GM21526 (cell line): ENCODE data around the gene MN1.

ENCODE experiments used
- ATAC-seq: cut with Tn5 transposase; IDR thresholded peaks from one replicate; pipeline ENCODE4 v1.9.1; 2021; ENCODE audit warnings: moderate library complexity; ENCODE audit not compliant: unreplicated experiment, low FRiP score

Gene MN1

DNA sequence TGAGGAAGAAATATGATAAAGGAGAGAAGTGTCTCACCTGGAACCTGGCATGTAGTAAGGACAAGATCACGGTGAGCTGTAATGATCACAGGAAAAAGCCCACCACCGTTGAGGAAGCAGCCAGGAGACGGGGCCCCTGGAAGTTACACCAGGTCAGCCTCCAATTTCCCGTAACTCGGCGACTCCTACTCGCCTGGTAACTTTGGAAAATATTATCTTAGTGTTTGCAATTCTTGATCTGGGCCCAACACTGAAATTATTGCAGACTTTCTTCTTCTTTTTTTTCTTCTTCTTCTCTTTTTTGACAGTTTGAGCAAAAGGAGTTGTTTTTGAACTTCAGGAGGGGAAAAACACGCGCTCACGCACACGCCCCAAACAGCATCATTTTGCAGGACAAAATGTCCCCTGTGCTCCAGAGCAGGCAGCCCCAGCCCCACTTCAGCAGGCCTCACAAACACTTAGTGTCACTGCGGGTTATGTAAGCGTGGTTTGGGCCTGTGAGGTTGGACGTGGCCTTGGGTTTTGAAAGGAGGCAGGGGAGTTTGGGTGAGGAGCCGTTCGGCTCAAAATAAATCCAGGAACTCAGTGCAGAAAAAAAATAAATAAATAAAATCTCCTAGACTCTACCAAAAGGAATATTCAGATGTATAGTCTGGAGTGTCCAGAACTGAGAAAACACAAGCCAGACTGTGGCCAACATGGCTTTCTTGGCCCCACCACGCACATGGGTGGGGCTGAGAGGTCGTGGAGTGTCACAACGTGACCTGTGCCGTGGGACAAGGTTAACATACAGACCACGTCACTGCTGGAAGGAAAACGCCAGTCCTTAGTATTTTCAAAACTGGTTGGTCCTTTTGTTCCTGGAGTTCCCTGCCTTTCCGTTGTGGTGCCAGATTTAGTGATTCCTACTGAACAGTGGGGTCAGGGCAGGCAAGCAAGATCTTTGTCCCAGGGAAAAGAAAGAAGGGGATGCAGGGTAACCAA is 26.3 kb upstream of the MN1 start:
- ATAC-seq: no peak

DNA sequence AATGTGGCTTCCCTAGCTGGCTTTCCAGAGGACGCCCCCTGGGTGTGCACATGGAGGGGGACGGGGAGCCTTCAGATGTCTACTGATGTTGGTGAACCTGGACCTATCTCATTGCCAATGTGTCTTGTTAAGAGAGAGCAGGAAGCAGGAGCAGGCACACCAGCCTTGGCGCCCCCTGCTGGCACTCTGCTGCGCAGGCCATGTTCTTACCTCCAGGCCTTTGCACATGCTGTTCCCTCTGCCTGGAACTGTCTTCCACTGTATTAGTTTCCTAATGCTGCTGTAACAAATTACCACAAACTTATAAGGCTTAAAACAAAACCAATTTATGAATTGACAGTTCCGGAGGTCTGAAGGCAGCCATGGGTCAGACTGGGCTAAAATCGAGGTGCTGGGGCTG is 23.6 kb upstream of the MN1 start:
- no peak for ATAC-seq

DNA sequence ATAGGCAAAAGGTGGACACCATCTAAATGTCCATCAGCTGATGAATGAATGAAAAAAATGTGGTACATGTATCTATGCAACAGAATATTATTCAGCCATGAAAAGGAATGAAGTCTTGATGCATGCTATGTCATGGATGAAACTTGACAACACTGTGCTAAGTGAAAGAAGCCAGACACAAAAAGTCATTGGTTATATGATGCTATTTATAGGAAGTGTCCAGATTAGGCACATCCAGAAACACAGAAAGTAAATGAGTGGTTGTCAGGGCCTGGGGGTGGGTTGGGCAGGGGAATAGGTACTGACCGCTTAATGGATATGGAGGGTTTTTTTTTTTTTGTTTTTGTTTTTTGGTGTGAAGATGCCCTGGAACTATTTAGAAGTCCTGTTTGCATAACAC is 21.7 kb upstream of the MN1 start:
- no peak for ATAC-seq

DNA sequence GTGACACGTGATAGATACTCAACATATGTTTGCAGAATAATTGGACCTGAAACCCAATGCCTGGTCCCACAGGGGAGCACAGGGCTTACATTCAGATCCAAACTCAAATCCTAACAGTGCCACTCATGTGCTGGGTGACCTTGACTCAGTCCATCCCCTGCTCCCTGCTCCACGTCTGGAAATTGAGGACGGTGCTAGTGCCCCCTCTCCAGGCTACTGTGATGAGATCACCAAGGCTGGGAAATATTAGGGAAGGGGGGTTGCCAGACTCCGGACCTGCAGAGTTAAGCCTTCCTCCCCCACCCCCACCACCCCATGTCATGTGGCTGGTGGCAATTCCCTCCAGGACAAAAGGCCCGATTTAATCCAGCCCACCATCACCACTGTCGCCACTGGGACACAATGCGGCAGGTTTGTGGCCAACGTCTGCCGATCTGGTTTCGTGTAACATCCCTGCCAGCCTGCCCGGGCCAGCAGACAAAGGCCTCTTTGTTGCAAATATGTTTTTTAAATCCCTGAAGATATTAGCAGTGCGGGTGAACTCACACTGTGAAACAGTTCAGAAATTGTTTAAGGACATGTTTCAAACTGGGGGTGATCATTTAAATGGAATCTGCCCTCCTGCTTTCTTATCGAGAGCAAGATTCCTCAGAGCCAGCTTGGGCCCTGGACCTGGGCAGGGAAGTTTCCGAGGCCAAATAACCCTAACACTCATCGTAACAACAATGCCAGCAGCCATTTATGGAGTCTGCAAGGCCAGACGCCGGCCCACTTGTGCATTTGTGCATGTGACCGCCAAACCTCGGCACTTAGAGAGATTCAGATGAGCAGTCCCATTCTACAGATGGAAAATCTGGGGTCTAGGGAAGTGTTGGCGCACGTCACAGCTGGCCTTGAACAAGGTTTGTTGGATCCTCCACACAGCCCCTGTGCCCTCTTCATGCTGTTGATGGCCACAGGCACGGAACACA is 19.6 kb upstream of the MN1 start:
- ATAC-seq: no peak

DNA sequence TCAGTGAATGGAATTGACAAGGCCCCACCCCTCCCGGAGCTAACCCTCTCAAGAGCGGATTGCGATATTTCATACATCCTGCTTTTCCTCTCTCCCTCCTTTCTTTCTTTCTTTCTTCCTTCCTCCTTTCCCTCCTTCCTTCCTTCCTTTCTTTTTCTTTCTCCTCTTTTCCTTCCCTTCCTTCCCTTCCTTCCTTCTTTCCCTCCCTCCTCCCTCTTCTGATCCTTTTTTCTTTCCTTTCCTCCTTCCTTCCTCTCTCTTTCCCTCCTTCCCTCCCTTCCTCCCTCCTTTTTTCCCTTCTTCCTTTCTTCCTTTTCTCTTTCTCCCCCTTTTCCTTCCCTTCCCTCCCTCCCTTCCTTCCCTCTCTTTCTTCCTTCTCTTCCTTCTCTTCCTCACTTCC is 15.0 kb upstream of the MN1 start:
- ATAC-seq: no peak

DNA sequence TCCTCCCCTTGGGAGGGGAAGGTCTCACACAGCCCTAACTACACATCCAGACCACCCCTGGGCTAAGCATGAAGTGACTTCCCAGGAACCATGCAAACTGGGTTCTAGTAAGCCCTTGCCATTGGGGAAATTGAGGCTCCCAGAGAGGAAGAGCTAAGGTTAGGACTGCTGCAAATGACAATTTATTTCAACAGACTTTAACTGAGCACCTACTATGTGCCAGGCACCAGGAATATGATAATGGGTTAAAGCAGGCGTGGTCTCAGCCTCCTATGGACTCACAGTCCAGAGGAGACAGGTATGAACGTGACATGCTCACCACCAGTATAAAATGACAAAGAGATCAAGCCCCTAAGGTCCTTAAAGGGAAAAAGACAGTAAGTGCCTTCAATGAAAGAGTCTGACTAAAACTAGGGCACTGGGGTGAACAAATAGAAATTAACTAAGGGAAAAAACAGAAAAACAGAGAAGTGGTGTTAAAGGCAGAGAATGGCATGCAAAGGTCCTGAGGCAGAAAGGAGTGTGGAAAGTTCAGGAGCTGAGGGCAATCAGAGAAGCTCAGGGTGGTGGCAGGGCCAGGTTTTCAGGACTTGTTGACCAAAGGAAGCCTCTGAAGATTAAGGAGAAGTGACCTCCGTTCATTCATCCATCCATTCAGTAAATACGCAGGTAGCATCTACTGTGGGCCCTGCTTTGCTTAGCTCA is 14.4 kb upstream of the MN1 start:
- no peak for ATAC-seq

DNA sequence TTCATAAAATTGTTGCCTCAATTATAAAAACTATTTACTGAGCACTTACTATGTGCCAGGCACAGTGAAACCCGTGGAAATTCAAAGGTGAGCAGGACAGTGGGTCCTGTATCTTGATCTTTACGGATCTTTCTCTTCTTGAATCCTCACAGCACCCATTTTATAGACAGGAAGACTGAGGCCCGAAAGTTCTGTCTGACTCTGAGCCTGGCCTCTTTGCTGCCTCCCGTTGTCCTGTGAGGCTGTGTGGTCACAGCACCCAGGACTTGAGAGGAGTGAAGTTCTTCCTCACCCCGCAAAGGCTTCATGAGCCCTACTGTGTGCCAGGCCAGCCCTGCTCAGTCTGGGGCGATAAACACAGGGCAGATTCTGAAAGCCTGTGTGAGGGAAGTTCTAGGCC is 13.4 kb upstream of the MN1 start:
- no peak for ATAC-seq

DNA sequence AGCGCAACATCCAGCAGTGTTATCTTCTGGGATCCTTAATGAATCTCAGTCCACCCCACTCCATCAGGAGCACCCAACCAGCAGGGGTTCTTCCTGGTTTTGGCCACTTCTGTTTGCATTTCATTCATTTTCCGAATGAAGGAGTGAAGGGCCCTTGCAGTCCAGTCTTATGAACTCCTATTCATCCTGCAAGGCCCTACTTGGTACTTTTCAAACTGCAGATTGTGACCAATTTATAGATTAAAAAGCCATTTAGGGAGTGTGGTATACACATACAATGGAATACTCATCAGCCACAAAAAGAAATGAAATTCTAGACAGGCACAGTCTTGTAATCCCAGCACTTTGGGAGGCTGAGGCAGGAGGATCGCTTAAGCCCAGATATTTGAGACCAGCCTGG is 10.2 kb upstream of the MN1 start:
- ATAC-seq: no peak

DNA sequence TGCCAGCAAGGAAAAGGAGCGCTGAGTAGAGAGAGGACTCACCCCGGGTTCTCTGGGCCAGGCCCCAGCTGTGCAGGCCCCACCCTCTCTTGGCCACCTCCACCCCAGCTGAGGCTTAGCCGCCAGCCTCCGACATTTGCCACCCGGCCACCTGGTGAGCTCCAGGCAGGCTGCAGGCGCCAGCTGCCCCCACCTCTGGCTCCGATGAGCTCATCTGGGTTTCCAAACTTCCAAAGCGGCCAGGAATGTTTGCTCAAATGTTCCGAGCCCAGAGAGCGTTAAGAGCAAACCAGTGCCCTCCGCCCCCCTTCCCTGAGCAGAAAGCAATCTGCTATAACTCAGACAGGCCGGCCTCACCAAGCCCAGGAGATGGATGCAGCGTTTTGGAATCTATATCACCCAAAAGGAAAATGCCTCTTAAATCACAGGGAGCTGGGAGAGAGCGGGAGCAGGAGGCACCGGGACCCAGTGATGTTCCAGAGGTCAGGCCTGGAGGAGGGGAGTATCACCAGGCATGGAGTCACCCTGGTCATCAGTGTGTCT is 9.1 kb upstream of the MN1 start:
- ATAC-seq: no peak

DNA sequence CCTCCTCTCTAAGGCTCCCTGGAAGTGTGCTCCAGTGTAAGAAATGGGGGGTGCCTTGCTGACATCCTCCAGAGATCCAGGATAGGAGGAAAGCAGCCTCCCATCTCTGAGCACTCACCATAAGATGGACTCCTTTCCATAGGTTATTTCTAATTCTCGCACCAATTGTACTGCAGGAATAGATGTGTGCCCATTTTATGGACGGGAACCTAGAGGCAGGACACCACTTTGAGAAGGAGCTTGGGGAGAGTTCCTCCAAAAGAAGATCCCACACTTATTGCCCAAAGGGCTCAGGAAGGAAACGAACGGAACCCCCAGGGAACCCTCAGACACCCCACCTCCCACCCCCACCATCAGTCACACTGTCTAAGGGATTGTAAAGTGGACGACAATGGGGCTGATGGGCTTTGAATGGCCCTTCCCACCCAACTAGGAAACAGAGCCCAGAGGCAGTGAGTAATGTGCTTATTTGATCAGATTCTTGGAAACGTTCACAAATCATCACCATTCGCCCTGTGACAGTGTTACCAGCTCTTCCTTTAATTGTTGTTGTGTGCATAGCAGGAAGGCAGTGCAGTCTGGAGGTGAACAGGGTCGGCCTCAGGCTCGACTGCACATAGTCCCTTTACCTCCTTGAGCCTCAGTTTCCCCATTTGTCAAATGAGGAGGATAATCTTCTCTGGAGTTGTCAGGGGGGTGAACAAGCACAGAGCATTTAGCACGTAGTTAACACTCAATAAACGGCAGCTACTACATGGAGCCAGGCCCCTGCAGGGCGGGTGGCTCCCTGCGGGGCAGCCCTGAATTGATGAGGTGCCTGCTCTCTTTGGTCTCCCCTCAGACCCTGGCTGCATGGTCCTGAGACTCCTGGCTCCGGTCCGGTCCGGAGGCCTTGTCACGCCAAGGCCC is 8.4 kb upstream of the MN1 start:
- ATAC-seq: no peak

DNA sequence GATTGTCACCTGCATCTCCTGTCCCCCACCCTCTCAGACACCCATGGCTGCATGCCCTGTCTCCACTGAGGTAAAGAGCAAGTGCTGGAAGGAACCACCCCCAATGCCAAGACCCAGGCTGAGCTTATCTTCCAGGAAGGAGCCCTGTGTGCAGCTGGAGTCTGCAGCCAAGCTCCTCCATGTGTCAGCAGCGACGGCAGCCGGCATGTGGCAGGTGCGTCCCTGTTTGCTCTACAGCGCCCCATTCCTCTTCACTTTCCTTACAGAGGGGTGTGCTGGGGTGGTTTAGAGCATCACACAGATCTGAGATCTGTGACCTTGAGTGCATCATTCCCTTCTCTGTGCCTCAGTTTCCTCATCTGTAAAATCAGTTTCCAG is 7.7 kb upstream of the MN1 start:
- no peak for ATAC-seq

DNA sequence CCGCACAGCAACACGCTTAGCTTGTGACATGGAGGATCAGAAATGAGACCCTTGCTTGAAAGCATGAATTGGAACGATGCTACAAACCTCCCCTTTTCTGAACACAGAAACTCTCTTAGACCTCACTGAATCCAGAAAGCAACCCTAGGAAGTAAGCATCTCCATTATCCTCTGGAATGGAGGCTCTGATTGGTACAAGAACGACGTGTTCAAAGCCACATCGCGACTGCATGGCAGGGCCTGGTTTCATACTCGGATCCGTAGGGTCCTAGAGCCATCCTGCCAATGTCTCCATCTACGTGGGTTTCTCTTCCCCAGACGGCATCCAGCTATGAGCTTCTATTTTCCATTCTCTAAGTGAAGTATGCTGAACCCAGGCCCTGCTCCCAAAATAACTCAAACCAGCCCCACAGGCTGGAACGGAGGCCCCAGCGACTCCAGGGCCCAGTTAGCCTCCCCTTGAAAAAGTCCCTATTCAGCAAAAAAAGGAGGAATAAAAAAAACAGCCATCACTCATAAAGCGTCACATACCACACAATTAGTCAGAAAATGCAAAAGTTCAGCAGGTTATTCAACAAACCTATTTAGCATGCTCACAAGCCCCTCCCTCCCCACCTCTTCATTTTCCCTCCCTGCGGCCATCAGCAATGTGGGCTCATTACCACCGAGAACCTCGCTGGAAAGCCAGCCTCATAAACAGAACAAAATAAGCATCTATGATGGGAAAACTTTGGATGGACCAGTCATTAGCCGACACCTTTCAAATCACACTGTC is 7.1 kb upstream of the MN1 start:
- no peak for ATAC-seq

DNA sequence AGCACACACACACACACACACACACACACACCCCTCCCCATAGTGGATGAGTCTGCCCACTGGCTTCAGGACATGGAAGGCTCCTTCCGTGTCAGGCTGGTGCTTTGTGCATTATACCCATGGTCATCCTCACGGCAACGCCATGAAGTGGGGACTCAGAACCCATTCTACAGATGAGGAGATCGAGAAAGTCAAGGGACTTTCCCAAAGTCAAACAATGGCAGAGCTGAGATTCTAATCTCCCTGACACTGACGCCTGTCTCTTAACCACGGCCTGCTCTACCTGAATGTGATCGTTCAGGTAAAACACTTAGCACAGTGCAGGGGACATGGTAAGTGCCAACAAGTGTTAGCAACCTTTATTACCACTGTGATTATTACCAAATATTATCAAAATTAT is 4.3 kb upstream of the MN1 start:
- no peak for ATAC-seq

DNA sequence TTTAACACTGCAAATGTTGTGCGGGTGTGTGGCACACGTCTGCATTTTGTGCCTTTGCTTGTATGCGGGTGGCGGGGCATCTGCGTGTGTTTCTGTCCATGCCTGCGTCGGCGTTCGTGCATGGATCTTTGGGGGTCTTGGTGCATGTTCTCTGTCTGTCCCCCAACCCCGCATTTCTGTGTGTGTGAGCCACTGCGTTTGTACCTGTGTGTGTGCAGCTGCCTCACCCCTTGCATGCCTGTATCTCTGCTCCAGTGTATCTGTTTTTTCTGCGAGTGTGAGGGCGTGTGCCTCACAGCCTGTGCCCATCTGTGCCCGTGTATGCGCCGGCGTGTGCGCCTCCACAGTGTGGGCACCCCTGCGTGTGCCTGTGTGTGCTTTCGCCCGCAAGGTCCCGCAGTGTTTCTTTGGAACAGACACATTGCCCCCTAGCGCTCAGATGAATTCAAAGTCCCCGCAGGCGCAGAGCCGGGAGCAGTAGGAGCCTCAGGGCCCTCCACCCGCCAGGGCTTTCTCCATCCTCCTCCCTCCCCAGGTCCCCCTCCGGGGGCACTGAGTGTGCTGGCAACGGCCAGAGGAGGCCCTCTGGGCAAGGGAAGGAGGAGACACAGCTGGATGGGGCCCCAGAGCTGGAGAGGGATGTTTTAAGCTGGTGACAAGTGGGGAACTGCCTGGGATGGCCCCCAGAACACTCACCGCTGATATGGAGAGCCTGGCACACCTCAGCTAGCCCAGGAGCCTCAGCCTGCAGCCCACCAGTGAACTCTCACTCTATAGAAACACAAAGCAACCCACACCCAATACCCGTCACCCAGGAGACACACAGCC is 3.1 kb upstream of the MN1 start:
- no peak for ATAC-seq

DNA sequence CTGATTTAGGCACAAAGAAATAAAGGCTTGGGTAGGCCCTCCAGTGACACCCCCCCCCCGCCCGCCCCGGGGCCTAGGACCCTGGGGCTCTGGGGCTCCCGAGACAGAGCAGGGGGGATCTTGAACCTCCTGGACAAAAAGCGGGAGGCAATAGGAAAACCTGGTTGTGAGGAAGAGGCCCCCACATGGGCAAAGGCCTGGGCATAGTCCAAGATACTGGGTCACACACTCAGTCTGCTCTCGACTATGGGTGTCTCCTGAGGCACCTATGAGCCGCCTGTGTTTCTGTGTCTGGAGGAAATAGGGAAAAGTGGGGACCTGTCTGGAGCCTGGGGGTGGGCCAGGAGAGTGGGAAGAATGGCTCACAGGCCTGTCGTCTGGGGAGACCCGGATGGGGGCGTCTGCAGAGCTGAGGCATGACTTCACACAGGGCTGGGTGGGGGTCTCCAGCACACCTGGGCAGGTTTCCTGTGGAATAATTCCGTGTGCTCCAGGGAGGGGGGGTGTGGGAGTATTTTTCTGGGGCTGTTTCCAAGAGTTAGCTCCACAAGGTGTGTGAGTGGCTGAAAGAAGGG is 2.4 kb upstream of the MN1 start:
- no peak for ATAC-seq

DNA sequence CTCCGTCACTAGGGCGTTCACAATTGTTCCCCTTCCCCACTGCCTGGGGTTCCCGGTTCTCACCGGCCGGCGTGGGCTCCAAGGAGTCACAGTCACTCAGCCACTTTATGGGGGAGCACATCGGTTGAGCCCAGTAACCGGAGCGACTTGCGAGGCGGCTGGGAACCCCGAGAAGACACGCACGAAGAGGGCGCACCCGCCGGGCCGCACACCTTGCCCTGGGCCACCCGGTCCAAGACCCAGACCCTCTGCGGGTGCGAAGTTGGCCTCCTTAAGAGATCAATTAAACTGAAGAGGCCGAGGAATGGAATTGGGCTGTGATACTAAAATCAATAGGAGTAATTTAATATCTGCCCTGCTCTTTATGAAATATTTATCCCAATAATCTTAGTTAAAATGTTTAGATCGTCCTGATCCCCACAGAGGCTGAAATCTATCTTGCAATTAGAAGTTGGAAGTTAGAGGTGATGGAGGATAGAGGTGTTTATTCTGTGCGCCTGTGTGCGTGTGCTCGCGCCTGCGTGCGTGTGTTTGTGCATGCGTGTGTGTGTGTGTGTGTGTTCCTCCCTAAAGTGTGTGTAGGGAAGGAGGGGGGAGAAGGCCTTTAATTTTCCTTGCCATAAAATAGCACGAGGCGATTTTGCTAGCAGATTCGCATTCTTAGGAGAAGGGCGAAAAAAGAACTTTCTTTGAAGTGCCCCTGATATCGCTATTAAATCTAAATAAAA is 954 bp upstream of the MN1 start:
- no peak for ATAC-seq

DNA sequence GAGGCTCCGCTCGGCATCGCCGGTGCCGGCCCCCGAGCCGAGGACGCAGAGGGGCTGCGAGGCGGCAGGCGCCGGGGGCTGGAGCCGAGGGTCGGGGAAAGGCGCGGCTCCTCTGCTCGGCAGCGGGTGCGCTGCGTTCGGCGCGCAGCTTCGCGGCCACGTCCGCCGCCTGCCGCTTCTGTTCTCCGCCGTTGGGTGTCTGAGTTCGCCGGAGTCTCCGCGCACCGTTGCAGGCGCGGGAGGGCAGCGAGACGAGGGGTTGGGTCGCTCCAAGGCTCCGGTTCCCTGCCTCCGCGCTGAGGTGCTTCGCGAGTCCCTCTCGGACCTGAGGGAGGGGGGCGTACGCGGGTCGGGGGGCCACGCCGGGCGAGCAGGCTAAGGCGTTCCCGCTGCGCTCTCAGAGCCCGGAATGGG is 347 bp downstream of the MN1 start:
- ATAC-seq: no peak
